ENCODE data around the gene MYH9. TPM values are rescaled to one million over a fixed set of nuclear protein-coding genes. Genes with fewer than 3 reads are reported as not detected.

Gene MYH9
- total RNA-seq, 2 experiments from 2014 or later, result 112 to 223 TPM

GRCh38 chr22:36239401-36240171, 148.2 kb downstream of the MYH9 start, which contains the start of gene APOL2:
Gene APOL2, minus strand, starts transcription at chr22:36239527. Its CDS starts 6,365 bp downstream, at chr22:36233162.
- no peaks in the 10 kb centered on the region for H3K9me3 ChIP-seq (ENCODE audit: low read length)
- no peaks in the 10 kb centered on the region for H3K9me2 ChIP-seq (ENCODE audit: insufficient read depth, low read length)
- POLR2A ChIA-PET, result interaction anchor here (0.6 to 1.3 kb wide), 4 partner anchors 33 to 292 kb away, joined by 3 to 4 read pairs (median 3); no protein-coding TSS in a partner anchor
- peak within 1 kb of the TSS; percentile 79 for H3K4me2 ChIP-seq (ENCODE audit: low read length)
- no peaks in the 10 kb centered on the region for H4K20me1 ChIP-seq (ENCODE audit: insufficient read depth, low read length)
- DNase-seq (ENCODE audit: low spot score), result peak; percentile 93
- H3K4me1 ChIP-seq (ENCODE audit: insufficient read depth, low read length, poor library complexity, severe bottlenecking), result peaks cover 21% of the 10 kb centered on the region
- peaks cover 16% of the 10 kb centered on the region; the same call in 1 of the 2 replicates for H3K36me3 ChIP-seq (ENCODE audit: insufficient read depth, low read length)
- H3K79me2 ChIP-seq (ENCODE audit: insufficient read depth, low read depth, low read length), result no peaks in the 10 kb centered on the region
- H2AFZ ChIP-seq (ENCODE audit: low read length), result peak within 1 kb of the TSS; percentile 62
- CTCF ChIA-PET (ENCODE audit: unreplicated experiment), result interaction anchor here (0.8 to 1.5 kb wide), 2 partner anchors 79 to 231 kb away, joined by 3 to 4 read pairs; partner anchors contain the start of gene APOL3
- intact Hi-C loops (cut with micrococcal nuclease; ENCODE audit: unreplicated experiment), result loop anchor here (5.0 kb wide), 1 partner anchor 77 kb away; the partner anchor contains the start of gene APOL3
- TF ChIP-seq CTCF (conservative IDR thresholded peaks at IDR 0.05; ENCODE audit: low read length) (peak; percentile 78), EZH2phosphoT487 (IDR thresholded peaks at IDR 0.05; ENCODE audit: borderline replicate concordance, low read depth, low read length) (no peak)
- peak within 1 kb of the TSS; percentile 76 for H3K4me3 ChIP-seq (ENCODE audit: low read depth, low read length, poor library complexity, severe bottlenecking)
- H3K27ac ChIP-seq (ENCODE audit: low read depth, low read length, poor library complexity, severe bottlenecking), result peak within 1 kb of the TSS; percentile 25
- BruUV-seq (replicated peaks), result no TSS peak

GRCh38 chr22:36239150-36239400, 148.7 kb downstream of the MYH9 start:
- intact Hi-C loops (cut with micrococcal nuclease; ENCODE audit: unreplicated experiment), result loop anchor here (5.0 kb wide), 1 partner anchor 77 kb away; the partner anchor contains the start of gene APOL3
- BruUV-seq (replicated peaks), result TSS peak; percentile 63
- POLR2A ChIA-PET, result interaction anchor here (0.6 to 1.3 kb wide), 4 partner anchors 32 to 291 kb away, joined by 3 to 4 read pairs (median 3); no protein-coding TSS in a partner anchor
- peak overlapping the region; percentile 23 for H3K27ac ChIP-seq (ENCODE audit: low read depth, low read length, poor library complexity, severe bottlenecking)
- peak overlapping the region; percentile 76 for H3K4me3 ChIP-seq (ENCODE audit: low read depth, low read length, poor library complexity, severe bottlenecking)
- no peaks in the 10 kb centered on the region for H3K9me3 ChIP-seq (ENCODE audit: low read length)
- H2AFZ ChIP-seq (ENCODE audit: low read length), result peak overlapping the region; percentile 62
- no peaks in the 10 kb centered on the region for H3K79me2 ChIP-seq (ENCODE audit: insufficient read depth, low read depth, low read length)
- peaks cover 21% of the 10 kb centered on the region for H3K4me1 ChIP-seq (ENCODE audit: insufficient read depth, low read length, poor library complexity, severe bottlenecking)
- no peaks in the 10 kb centered on the region for H3K9me2 ChIP-seq (ENCODE audit: insufficient read depth, low read length)
- peaks cover 16% of the 10 kb centered on the region; the same call in 1 of the 2 replicates for H3K36me3 ChIP-seq (ENCODE audit: insufficient read depth, low read length)
- no peaks in the 10 kb centered on the region for H4K20me1 ChIP-seq (ENCODE audit: insufficient read depth, low read length)
- DNase-seq (ENCODE audit: low spot score), result no peak
- H3K4me2 ChIP-seq (ENCODE audit: low read length), result peak overlapping the region; percentile 79
- TF ChIP-seq CTCF (conservative IDR thresholded peaks at IDR 0.05; ENCODE audit: low read length) (no peak), EZH2phosphoT487 (IDR thresholded peaks at IDR 0.05; ENCODE audit: borderline replicate concordance, low read depth, low read length) (no peak)
- CTCF ChIA-PET (ENCODE audit: unreplicated experiment), result interaction anchor here (0.8 to 1.5 kb wide), 2 partner anchors 79 to 231 kb away, joined by 3 to 4 read pairs; partner anchors contain the start of gene APOL3
